GM12878 (cell line): Measurements from ENCODE around the gene CLK1. TPM values are rescaled to one million over a fixed set of nuclear protein-coding genes. Genes with fewer than 3 reads are reported as not detected.

Experiments
- ATAC-seq: fragments of 200-7000 bp; cut with Tn5 transposase; 3 replicates; pipeline ENCODE4 v1.9.1; 2020; ENCODE audit warnings: mild to moderate bottlenecking, moderate library complexity
- BruUV-seq: library from RNA; stranded (reverse); fragments of 400-500 nt; replicated peaks from 2 replicates; lab custom pipeline; 2021; lab: Mats Ljungman, UMichigan
- CTCF ChIA-PET: fragments of 300-600 bp; sonication (Branson Sonifier 250); formaldehyde crosslinking; extraction: SDS; loops from one replicate; lab custom pipeline; 2021; ENCODE audit warnings: inconsistent platforms; lab: Yijun Ruan, JAX
- POLR2A ChIA-PET: fragments of 350-600 bp; formaldehyde crosslinking; extraction: SDS; loops from one replicate; lab custom pipeline; 2021; ENCODE audit warnings: inconsistent platforms; lab: Charles Lee
- RAD21 ChIA-PET: fragments of 300-600 bp; sonication (Branson Sonifier 250); formaldehyde crosslinking; loops from one replicate; lab custom pipeline; 2023; ENCODE audit warnings: antibody characterized with exemption; ENCODE audit not compliant: unreplicated experiment; lab: Charles Lee
- SMC1A ChIA-PET: fragments of 300-600 bp; sonication (Branson Sonifier 250); formaldehyde crosslinking; loops from one replicate; lab custom pipeline; 2023; ENCODE audit not compliant: unreplicated experiment, uncharacterized antibody; lab: Charles Lee
- DNase-seq: peaks from one replicate; pipeline ENCODE4 v3.0.0-alpha.2; 2011; ENCODE audit warnings: low read depth, low spot score
- FAIRE-seq: peaks from 3 replicates; lab custom pipeline; 2011; peaks lifted over from hg19 to GRCh38; lab: Jason Lieb, UNC
- H2AFZ ChIP-seq: 2 replicates; pipeline ENCODE4 v1.6.0; 2011; ENCODE audit warnings: low read depth, low read length, control low read depth; ENCODE audit not compliant: control insufficient read depth
- H3K27ac ChIP-seq: 2 replicates; pipeline ENCODE4 v1.5.1; 2011; ENCODE audit warnings: control low read depth; ENCODE audit not compliant: control insufficient read depth, insufficient read depth
- H3K27me3 ChIP-seq, 2 experiments: replicated peaks in 1 of 2; 2 replicates each; pipeline versions ENCODE4 v1.6.0 to v1.6.1; 2011; ENCODE audit warnings: low read length in 1 of 2; ENCODE audit not compliant: control insufficient read depth in 2 of 2, insufficient read depth in 2 of 2
- H3K36me3 ChIP-seq, 2 experiments: 2 replicates each; pipeline ENCODE4 v1.5.1; 2011; ENCODE audit warnings: low read length in 1 of 2; ENCODE audit not compliant: control insufficient read depth in 2 of 2, insufficient read depth in 2 of 2
- H3K4me1 ChIP-seq: 2 replicates; pipeline ENCODE4 v1.6.1; 2011; ENCODE audit warnings: mild to moderate bottlenecking, low read length, moderate library complexity, mixed read lengths; ENCODE audit not compliant: control insufficient read depth, insufficient read depth
- H3K4me2 ChIP-seq: 2 replicates; pipeline ENCODE4 v1.6.0; 2011; ENCODE audit warnings: control low read depth; ENCODE audit not compliant: control insufficient read depth, insufficient read depth
- H3K4me3 ChIP-seq: fragments of 200-600 bp; sonication (generic); 2 replicates; pipeline ENCODE4 v1.5.1; 2016
- H3K79me2 ChIP-seq: 2 replicates; pipeline ENCODE4 v1.6.0; 2011; ENCODE audit warnings: low read length; ENCODE audit not compliant: control insufficient read depth, insufficient read depth
- H3K9ac ChIP-seq: 2 replicates; pipeline ENCODE4 v1.8.0; 2011; ENCODE audit warnings: low read length, control low read depth, mixed read lengths; ENCODE audit not compliant: control insufficient read depth, insufficient read depth
- H3K9me3 ChIP-seq: replicated peaks from 3 replicates; pipeline ENCODE4 v1.5.1; 2011; ENCODE audit warnings: mild to moderate bottlenecking, low read length; ENCODE audit not compliant: control insufficient read depth, insufficient read depth
- H4K20me1 ChIP-seq: 2 replicates; pipeline ENCODE4 v1.6.0; 2011; ENCODE audit not compliant: control insufficient read depth, insufficient read depth
- BHLHE40 ChIP-seq, 2 experiments: fragments of 450-650 bp in 1 of 2; IDR thresholded peaks; 2 replicates each; pipeline ENCODE4 v1.6.1; 2011 to 2017; ENCODE audit warnings: low read depth in 2 of 2, borderline replicate concordance in 1 of 2, improper control_type of control experiment in 1 of 2, low read length in 1 of 2, mild to moderate bottlenecking in 1 of 2
- IRF3 ChIP-seq: fragments of 450-650 bp; IDR thresholded peaks from 2 replicates; pipeline ENCODE4 v1.6.1; 2014; ENCODE audit warnings: mild to moderate bottlenecking
- KAT2A ChIP-seq: conservative IDR thresholded peaks from 2 replicates; pipeline ENCODE4 v1.6.1; 2011; ENCODE audit warnings: low read depth, low read length; ENCODE audit not compliant: control insufficient read depth
- MLLT1 ChIP-seq: fragments of 450-650 bp; IDR thresholded peaks from 2 replicates; pipeline ENCODE4 v1.6.1; 2016; ENCODE audit warnings: mild to moderate bottlenecking
- NR2F1 ChIP-seq: fragments of 450-650 bp; conservative IDR thresholded peaks from 2 replicates; pipeline ENCODE4 v1.6.1; 2017; ENCODE audit warnings: mild to moderate bottlenecking
- NRF1 ChIP-seq: conservative IDR thresholded peaks from 2 replicates; pipeline ENCODE4 v1.6.1; 2011; ENCODE audit warnings: mild to moderate bottlenecking, low read depth, low read length, improper control_type of control experiment
- PAX5 ChIP-seq: IDR thresholded peaks from 2 replicates; pipeline ENCODE4 v1.6.1; 2011; ENCODE audit warnings: low read depth, low read length, borderline replicate concordance
- PML ChIP-seq: IDR thresholded peaks from 2 replicates; pipeline ENCODE4 v1.6.1; 2012; ENCODE audit warnings: low read length, inconsistent platforms
- RAD51 ChIP-seq: fragments of 450-650 bp; IDR thresholded peaks from 2 replicates; pipeline ENCODE4 v1.6.1; 2016; ENCODE audit warnings: moderate library complexity, mild to moderate bottlenecking, inconsistent platforms
- RB1 ChIP-seq: fragments of 450-650 bp; formaldehyde crosslinking; IDR thresholded peaks from 2 replicates; pipeline ENCODE4 v1.6.1; 2017; ENCODE audit warnings: mild to moderate bottlenecking, borderline replicate concordance
- RUNX3 ChIP-seq: IDR thresholded peaks from 2 replicates; pipeline ENCODE4 v1.6.1; 2012; ENCODE audit warnings: low read length, inconsistent platforms
- SMARCA5 ChIP-seq: fragments of 450-650 bp; IDR thresholded peaks from 2 replicates; pipeline ENCODE4 v1.6.1; 2017; ENCODE audit warnings: mild to moderate bottlenecking
- TCF12 ChIP-seq: IDR thresholded peaks from 2 replicates; pipeline ENCODE4 v1.6.1; 2011; ENCODE audit warnings: low read depth, mild to moderate bottlenecking, low read length
- ZNF592 ChIP-seq: fragments of 450-650 bp; IDR thresholded peaks from 2 replicates; pipeline ENCODE4 v1.6.1; 2017; ENCODE audit warnings: mild to moderate bottlenecking, moderate library complexity
- WGBS: methylation state at CpG from one replicate; pipeline ENCODE4 v1.1.6; 2016; ENCODE audit warnings: low lambda C conversion rate; ENCODE audit not compliant: insufficient replicate concordance, insufficient coverage; ENCODE audit errors: missing lambda C conversion rate; 5-methylcytosine and 5-hydroxymethylcytosine counted together
- in situ Hi-C: fragments of 300-500 bp; cut with MboI; formaldehyde crosslinking; loops from 9 replicates; pipeline ENCODE4 v1.14.3; 2018; ENCODE audit warnings: mixed read lengths
- intact Hi-C: fragments of 100-400 bp; cut with micrococcal nuclease; formaldehyde crosslinking; loops from one replicate; pipeline ENCODE4 v1.14.2; 2022; ENCODE audit not compliant: unreplicated experiment
- polyA plus RNA-seq, 11 experiments: library from polyadenylated mRNA; depleted of rRNA in 4 of 11; unstranded in 6 of 11; stranded (reverse) in 5 of 11; fragments of >200 nt; fragmentation: Nextera tagmentation in 4 of 11; fragmentation: Illumina TruSeq in 1 of 11; extraction: Ambion mirVana in 4 of 11; extraction: Trizol in 1 of 11; gene quantifications; 1 replicate in 1 of 11; 2 replicates in 10 of 11; pipeline versions ENCODE4 v1.2.1 to v1.2.3, GENCODE V29; 2011 to 2016; ENCODE audit warnings: inconsistent platforms in 2 of 11, missing spikeins in 2 of 11, low read depth in 1 of 11
- total RNA-seq, 4 experiments: library from RNA; depleted of rRNA in 3 of 4; stranded (reverse); fragments of >200 nt in 3 of 4; fragmentation: Illumina TruSeq in 1 of 4; extraction: Trizol in 1 of 4; gene quantifications; 2 replicates each; pipeline versions ENCODE4 v1.2.1 to v1.2.3, GENCODE V29; 2013 to 2021

Gene CLK1
- total and polyA plus RNA-seq, 10 of the 15 experiments (the other 5 are each of a cell fraction or from before 2014, with no cell fraction given): 61.2 to 221 (median 80.1) TPM

GRCh38 chr2:200861617-200862155 is 2.8 kb downstream of the CLK1 start:
- no peak for ATAC-seq
- in situ Hi-C loops: no loop called here
- intact Hi-C loops: loop anchor here (10.0 kb wide), 1 partner anchor 1513 kb away; the partner anchor contains the start of gene BMPR2
- Histone ChIP-seq H3K4me3 (peak overlapping the region; percentile 100), H3K36me3 (peaks cover 6 to 33% of the 10 kb centered on the region in 2 experiments), H3K4me1 (no peaks in the 10 kb centered on the region), H4K20me1 (peaks cover 5% of the 10 kb centered on the region; the same call in 1 of the 2 replicates), H3K27me3 (no peaks in the 10 kb centered on the region), H3K27ac (peak overlapping the region; percentile 51), H3K9ac (peak overlapping the region; percentile 51), H2AFZ (no peak overlapping the region), H3K9me3 (no peaks in the 10 kb centered on the region), H3K79me2 (peaks cover 76% of the 10 kb centered on the region), H3K4me2 (peak overlapping the region; percentile 95)
- ChIA-PET CTCF (interaction anchor here (0.6 to 1.4 kb wide), 5 partner anchors 20 to 1316 kb away, joined by 3 to 4 read pairs (median 4); no protein-coding TSS in a partner anchor), RAD21 (no interaction called here), SMC1A (interaction anchor here (1.7 kb wide), 1 partner anchor 47 kb away, joined by 9 read pairs; no protein-coding TSS in a partner anchor), POLR2A (interaction anchor here (0.6 to 0.7 kb wide), 5 partner anchors 149 to 1505 kb away, joined by 3 to 7 read pairs (median 3); no protein-coding TSS in a partner anchor)
- no peak for TF ChIP-seq ZNF592
- TF ChIP-seq RB1: no peak
- no peak for TF ChIP-seq TCF12
- no peak for TF ChIP-seq SMARCA5
- TF ChIP-seq KAT2A: no peak
- no peak for TF ChIP-seq RUNX3
- TF ChIP-seq BHLHE40 (IDR thresholded peaks at IDR 0.05; ENCODE audit: borderline replicate concordance in 1 of 2, low read depth in 2 of 2, low read length in 1 of 2): no peak
- no peak for TF ChIP-seq PML
- no peak for TF ChIP-seq MLLT1
- no peak for TF ChIP-seq NRF1
- no peak for TF ChIP-seq RAD51
- TF ChIP-seq NR2F1: no peak
- no peak for TF ChIP-seq PAX5
- no peak for TF ChIP-seq IRF3
- no peak for DNase-seq
- no TSS peak for BruUV-seq
- WGBS: 11% methylated on average over 4 of the region's 4 CpGs
- no peak for FAIRE-seq
